Endometrial microvascular endothelial cells (primary cell): Measurements from ENCODE around the gene IFNAR1. TPM values are rescaled to one million over a fixed set of nuclear protein-coding genes. Genes with fewer than 3 reads are reported as not detected.
"Not testable (repeated sequence)": the region's sequence is repeated elsewhere in the genome, so short reads cannot be mapped to it uniquely, and the experiment has no call there.

Source experiments
- in situ Hi-C: cut with HindIII; loops from 2 replicates; pipeline ENCODE4 v1.10.0; 2017; ENCODE audit warnings: low sequenced_read_pairs, low pct_unique_long_range_greater_than_20kb; ENCODE audit errors: inconsistent ontology term
- total RNA-seq: library from RNA; depleted of rRNA; stranded (reverse); fragments of >200 nt; gene quantifications from one replicate; pipeline ENCODE4 v1.2.3, GENCODE V29; 2015; ENCODE audit errors: inconsistent ontology term

The IFNAR1 gene
- total RNA-seq, 1 donor from 2014 or later: 22.2 TPM

- in situ Hi-C loops: no loop called here
Observed at GRCh38 chr21:33332143-33332542, 7.4 kb downstream of the IFNAR1 start.

GRCh38 chr21:33334191-33334590, 9.4 kb downstream of the IFNAR1 start:
- in situ Hi-C loops: no loop called here

GRCh38 chr21:33334824-33335223, 10.1 kb downstream of the IFNAR1 start:
- in situ Hi-C loops: no loop called here

- in situ Hi-C loops: no loop called here
Observed at GRCh38 chr21:33339135-33339534, 14.4 kb downstream of the IFNAR1 start.

GRCh38 chr21:33339918-33340317, 15.1 kb downstream of the IFNAR1 start:
- in situ Hi-C loops: no loop called here

GRCh38 chr21:33345751-33346238, 21.0 kb downstream of the IFNAR1 start:
- in situ Hi-C loops: no loop called here

- in situ Hi-C loops: no loop called here
Observed at GRCh38 chr21:33348706-33349105, 23.9 kb downstream of the IFNAR1 start.

GRCh38 chr21:33350676-33351075, 25.9 kb downstream of the IFNAR1 start:
- in situ Hi-C loops: no loop called here

GRCh38 chr21:33355355-33355754, 30.6 kb downstream of the IFNAR1 start:
- in situ Hi-C loops: no loop called here

- in situ Hi-C loops: no loop called here
Observed at GRCh38 chr21:33355996-33356395, 31.2 kb downstream of the IFNAR1 start.

GRCh38 chr21:33357177-33357576, 32.4 kb downstream of the IFNAR1 start:
- in situ Hi-C loops: no loop called here

GRCh38 chr21:33359446-33359845, 34.7 kb downstream of the IFNAR1 start:
- in situ Hi-C loops: no loop called here

- in situ Hi-C loops: no loop called here
Observed at GRCh38 chr21:33360281-33360680, 35.5 kb downstream of the IFNAR1 start.

GRCh38 chr21:33360881-33361602, 36.3 kb downstream of the IFNAR1 start:
- in situ Hi-C loops: no loop called here

- in situ Hi-C loops: no loop called here
Observed at GRCh38 chr21:33362044-33362555, 37.3 kb downstream of the IFNAR1 start.

GRCh38 chr21:33363911-33364609, 39.3 kb downstream of the IFNAR1 start:
- in situ Hi-C loops: not testable (repeated sequence)

- in situ Hi-C loops: no loop called here
Observed at GRCh38 chr21:33364830-33365229, 40.1 kb downstream of the IFNAR1 start.

GRCh38 chr21:33367309-33367973, 42.7 kb downstream of the IFNAR1 start:
- in situ Hi-C loops: no loop called here

GRCh38 chr21:33368124-33368523, 43.4 kb downstream of the IFNAR1 start:
- in situ Hi-C loops: no loop called here

GRCh38 chr21:33368576-33368975, 43.8 kb downstream of the IFNAR1 start:
- in situ Hi-C loops: no loop called here
